Gastrocnemius medialis (tissue), 4 donors: ENCODE data around the gene RPL9. TPM values are rescaled to one million over a fixed set of nuclear protein-coding genes. Genes with fewer than 3 reads are reported as not detected.
"Not testable (repeated sequence)": the region's sequence is repeated elsewhere in the genome, so short reads cannot be mapped to it uniquely, and the experiment has no call there.

Experiments used
- ATAC-seq, 2 donors: fragments of 150-250 bp; one replicate each; pipeline ENCODE4 v1.9.1; 2016
- DNase-seq, 2 donors: peaks; one replicate each; pipeline ENCODE4 v3.0.0-alpha.2; 2019
- H3K27ac ChIP-seq, 4 donors: fragments of 200-600 bp; sonication (generic); 1 replicate in 1 of 4; 2 replicates in 3 of 4; pipeline ENCODE4 v1.5.1; 2016 to 2018; ENCODE audit warnings: mild to moderate bottlenecking in 2 of 4, moderate library complexity in 1 of 4
- H3K27me3 ChIP-seq, 3 donors: fragments of 200-600 bp; sonication (generic) in 2 of 3; 1 replicate in 1 of 3; 2 replicates in 2 of 3; pipeline versions ENCODE4 v1.5.1 to v1.6.0; 2016 to 2019; ENCODE audit warnings: mild to moderate bottlenecking in 1 of 3, moderate library complexity in 1 of 3
- H3K36me3 ChIP-seq, 2 donors: fragments of 200-600 bp; sonication (generic) in 1 of 2; one replicate each; pipeline ENCODE4 v1.5.1; 2017 to 2018
- H3K4me1 ChIP-seq, 2 donors: fragments of 200-600 bp; sonication (generic) in 1 of 2; one replicate each; pipeline ENCODE4 v1.5.1; 2016 to 2017; ENCODE audit warnings: mild to moderate bottlenecking in 2 of 2
- H3K4me3 ChIP-seq, 4 donors: fragments of 200-600 bp; sonication (generic) in 3 of 4; 1 replicate in 1 of 4; 2 replicates in 3 of 4; pipeline ENCODE4 v1.5.1; 2016 to 2019; ENCODE audit warnings: mild to moderate bottlenecking in 2 of 4
- H3K9me3 ChIP-seq, 3 donors: fragments of 200-600 bp; sonication (generic) in 2 of 3; 1 replicate in 1 of 3; 2 replicates in 2 of 3; pipeline ENCODE4 v1.5.1; 2016 to 2019
- CTCF ChIP-seq, 5 experiments: fragments of 450-650 bp in 3 of 5; fragments of 200-600 bp in 2 of 5; sonication (generic) in 2 of 5; IDR thresholded peaks in 4 of 5; conservative IDR thresholded peaks in 1 of 5; 1 replicate in 4 of 5; 2 replicates in 1 of 5; pipeline ENCODE4 v1.5.1; 2016 to 2019; ENCODE audit warnings: antibody characterized with exemption in 5 of 5, mild to moderate bottlenecking in 3 of 5, moderate library complexity in 3 of 5
- POLR2A ChIP-seq, 2 donors: fragments of 450-650 bp; IDR thresholded peaks; one replicate each; pipeline ENCODE4 v1.6.1; 2017; ENCODE audit warnings: antibody characterized with exemption in 2 of 2, mild to moderate bottlenecking in 2 of 2, moderate library complexity in 2 of 2
- in situ Hi-C, 4 donors: fragments of 200-750 bp; cut with MboI; loops; one replicate each; pipeline versions ENCODE4 v1.15.0 to v1.8.0; 2017; ENCODE audit warnings: low sequenced_read_pairs in 4 of 4
- intact Hi-C: fragments of 100-400 bp; cut with DNase I; formaldehyde crosslinking; loops from one replicate; pipeline ENCODE4 v1.15.1; 2023; ENCODE audit warnings: low total_unique reads
- total RNA-seq, 4 donors: library from RNA; depleted of rRNA; stranded (reverse); fragments of >200 nt; gene quantifications; one replicate each; pipeline versions ENCODE4 v1.1.0 to v1.2.3, GENCODE V29; 2016

The RPL9 gene
- total RNA-seq, 4 donors from 2014 or later, result 2,556 to 3,080 (median 2,834) TPM

GRCh38 chr4:39467464-39467863 is 8.7 kb upstream of the RPL9 start:
- Histone ChIP-seq H3K4me1 (no peaks in the 10 kb centered on the region), H3K36me3 (peaks cover 0 to 39% of the 10 kb centered on the region in 2 donors), H3K9me3 (no peaks in the 10 kb centered on the region), H3K4me3 (no peak overlapping the region), H3K27ac (no peak overlapping the region), H3K27me3 (no peaks in the 10 kb centered on the region)
- TF ChIP-seq POLR2A (IDR thresholded peaks at IDR 0.05) (no peak), CTCF (IDR thresholded peaks at IDR 0.05 in 4 of 5, conservative IDR thresholded peaks at IDR 0.05 in 1 of 5) (no peak)
- no peak for ATAC-seq
- intact Hi-C loops, result no loop called here
- in situ Hi-C loops, result loop anchor here (5.0 to 25.0 kb wide), 5 partner anchors 167 to 845 kb away; partner anchors contain the start of genes SMIM14 (in 3 of the 4) and PDS5A (in 2 of the 4)
- DNase-seq, result no peak

- peaks cover 0 to 33% of the 10 kb centered on the region in 2 donors for H3K36me3 ChIP-seq
- H3K27me3 ChIP-seq, result no peaks in the 10 kb centered on the region
- H3K4me3 ChIP-seq, result no peak overlapping the region
- TF ChIP-seq POLR2A (IDR thresholded peaks at IDR 0.05), result no peak
- TF ChIP-seq CTCF (IDR thresholded peaks at IDR 0.05 in 4 of 5, conservative IDR thresholded peaks at IDR 0.05 in 1 of 5), result no peak
- no peak overlapping the region for H3K27ac ChIP-seq
- intact Hi-C loops (no loop called here), in situ Hi-C loops (loop anchor here (5.0 to 25.0 kb wide), 5 partner anchors 168 to 846 kb away; partner anchors contain the start of genes SMIM14 (in 3 of the 4) and PDS5A (in 2 of the 4))
- no peak for ATAC-seq
- H3K9me3 ChIP-seq, result no peaks in the 10 kb centered on the region
- no peak for DNase-seq
- no peaks in the 10 kb centered on the region for H3K4me1 ChIP-seq
These were observed 8.0 kb upstream of the RPL9 start for GRCh38 chr4:39466747-39467146.

- no peak for DNase-seq
- peaks cover 0 to 33% of the 10 kb centered on the region in 2 donors for H3K36me3 ChIP-seq
- ATAC-seq, result no peak
- H3K9me3 ChIP-seq, result no peaks in the 10 kb centered on the region
- H3K27me3 ChIP-seq, result no peaks in the 10 kb centered on the region
- TF ChIP-seq CTCF (IDR thresholded peaks at IDR 0.05 in 4 of 5, conservative IDR thresholded peaks at IDR 0.05 in 1 of 5) (no peak), POLR2A (IDR thresholded peaks at IDR 0.05) (no peak)
- H3K4me1 ChIP-seq, result peaks cover 1 to 2% of the 10 kb centered on the region in 2 donors
- in situ Hi-C loops (loop anchor here (5.0 to 25.0 kb wide), 5 partner anchors 170 to 847 kb away; partner anchors contain the start of genes SMIM14 (in 3 of the 4) and PDS5A (in 2 of the 4)), intact Hi-C loops (no loop called here)
- no peak overlapping the region for H3K4me3 ChIP-seq
- no peak overlapping the region for H3K27ac ChIP-seq
These were observed 6.3 kb upstream of the RPL9 start for GRCh38 chr4:39464886-39465501.

- intact Hi-C loops (loop anchor here (1.0 to 5.0 kb wide), 7 partner anchors 69 to 599 kb away; partner anchors contain the start of genes N4BP2, RFC1, SMIM14 and UBE2K), in situ Hi-C loops (loop anchor here in 3 of 4 donors (25.0 kb wide), 2 partner anchors 179 to 854 kb away; partner anchors contain the start of gene SMIM14 (in 2 of the 3))
- H3K27ac ChIP-seq, result peak overlapping the region; percentile 90 to 97 (median 95)
- H3K4me1 ChIP-seq, result peaks cover 19 to 21% of the 10 kb centered on the region in 2 donors
- H3K36me3 ChIP-seq, result peaks cover 3 to 54% of the 10 kb centered on the region in 2 donors
- H3K9me3 ChIP-seq, DNase-seq, H3K27me3 ChIP-seq: not testable (repeated sequence)
- peak overlapping the region; percentile 86 to 97 (median 90) for H3K4me3 ChIP-seq
- ATAC-seq, result peak in 1 of 2 donors; percentile 1
These were observed 589 bp downstream of the RPL9 start for GRCh38 chr4:39458161-39458504.
